Skin of body (tissue), 2 donors: Measurements from ENCODE around the gene UBR4. TPM values are rescaled to one million over a fixed set of nuclear protein-coding genes. Genes with fewer than 3 reads are reported as not detected.

ENCODE experiments used
- DNase-seq: peaks from one replicate; lab custom pipeline; 2025; lab: John Stamatoyannopoulos, UW
- total RNA-seq: library from RNA; depleted of rRNA; stranded (reverse); fragments of >200 nt; gene quantifications from one replicate; pipeline ENCODE4 v1.2.3, GENCODE V29; 2014

UBR4 gene
- total RNA-seq, 1 donor from 2014 or later = 93.4 TPM

GRCh38 chr1:19057784-19058475 lies 152.1 kb downstream of the UBR4 start:
- no peak for DNase-seq

- DNase-seq = no peak
These were observed 152.8 kb downstream of the UBR4 start for GRCh38 chr1:19057182-19057779.

GRCh38 chr1:19055701-19056100 lies 154.4 kb downstream of the UBR4 start:
- no peak for DNase-seq

GRCh38 chr1:19055001-19055400 lies 155.1 kb downstream of the UBR4 start:
- no peak for DNase-seq

- DNase-seq = no peak
These were observed 155.8 kb downstream of the UBR4 start for GRCh38 chr1:19054216-19054615.

GRCh38 chr1:19053486-19053885 lies 156.6 kb downstream of the UBR4 start:
- DNase-seq = no peak

GRCh38 chr1:19049798-19050197 lies 160.3 kb downstream of the UBR4 start:
- DNase-seq = no peak

GRCh38 chr1:19049128-19049768 lies 160.8 kb downstream of the UBR4 start:
- no peak for DNase-seq

- DNase-seq = no peak
These were observed 162.9 kb downstream of the UBR4 start for GRCh38 chr1:19046972-19047731.

- DNase-seq = no peak
These were observed 163.9 kb downstream of the UBR4 start for GRCh38 chr1:19045898-19046880.

- DNase-seq = no peak
These were observed 164.9 kb downstream of the UBR4 start for GRCh38 chr1:19044975-19045831.

GRCh38 chr1:19044471-19044870 lies 165.6 kb downstream of the UBR4 start:
- no peak for DNase-seq

- DNase-seq = no peak
These were observed 166.3 kb downstream of the UBR4 start for GRCh38 chr1:19043579-19044443.

GRCh38 chr1:19042675-19043578 lies 167.1 kb downstream of the UBR4 start:
- DNase-seq = no peak

GRCh38 chr1:19040010-19040680 lies 169.9 kb downstream of the UBR4 start:
- DNase-seq = no peak

- DNase-seq = no peak
These were observed 171.3 kb downstream of the UBR4 start for GRCh38 chr1:19038732-19039131.

- no peak for DNase-seq
These were observed 172.0 kb downstream of the UBR4 start for GRCh38 chr1:19038096-19038495.
